HS-27A (cell line): Measurements from ENCODE around the gene PCDHGA8.
"Not testable (repeated sequence)": the region's sequence is repeated elsewhere in the genome, so short reads cannot be mapped to it uniquely, and the experiment has no call there.

ENCODE experiments used
- DNase-seq: peaks from one replicate; pipeline ENCODE4 v3.0.0-alpha.2; 2012; ENCODE audit warnings: low read depth, missing footprints

PCDHGA8 gene

DNA sequence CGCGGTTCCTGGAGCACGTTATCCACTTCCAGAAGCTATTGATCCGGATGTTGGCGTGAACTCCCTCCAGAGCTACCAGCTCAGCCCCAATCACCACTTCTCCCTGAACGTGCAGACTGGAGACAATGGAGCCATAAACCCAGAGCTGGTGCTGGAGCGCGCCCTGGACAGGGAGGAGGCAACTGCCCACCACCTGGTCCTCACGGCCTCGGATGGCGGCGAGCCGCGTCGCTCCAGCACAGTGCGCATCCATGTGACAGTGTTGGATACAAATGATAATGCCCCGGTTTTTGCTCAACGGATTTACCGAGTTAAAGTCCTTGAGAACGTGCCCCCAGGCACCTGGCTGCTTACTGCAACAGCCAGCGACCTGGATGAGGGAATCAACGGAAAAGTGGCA lies 11.0 kb downstream of the PCDHGA8 start:
- no peak for DNase-seq

DNA sequence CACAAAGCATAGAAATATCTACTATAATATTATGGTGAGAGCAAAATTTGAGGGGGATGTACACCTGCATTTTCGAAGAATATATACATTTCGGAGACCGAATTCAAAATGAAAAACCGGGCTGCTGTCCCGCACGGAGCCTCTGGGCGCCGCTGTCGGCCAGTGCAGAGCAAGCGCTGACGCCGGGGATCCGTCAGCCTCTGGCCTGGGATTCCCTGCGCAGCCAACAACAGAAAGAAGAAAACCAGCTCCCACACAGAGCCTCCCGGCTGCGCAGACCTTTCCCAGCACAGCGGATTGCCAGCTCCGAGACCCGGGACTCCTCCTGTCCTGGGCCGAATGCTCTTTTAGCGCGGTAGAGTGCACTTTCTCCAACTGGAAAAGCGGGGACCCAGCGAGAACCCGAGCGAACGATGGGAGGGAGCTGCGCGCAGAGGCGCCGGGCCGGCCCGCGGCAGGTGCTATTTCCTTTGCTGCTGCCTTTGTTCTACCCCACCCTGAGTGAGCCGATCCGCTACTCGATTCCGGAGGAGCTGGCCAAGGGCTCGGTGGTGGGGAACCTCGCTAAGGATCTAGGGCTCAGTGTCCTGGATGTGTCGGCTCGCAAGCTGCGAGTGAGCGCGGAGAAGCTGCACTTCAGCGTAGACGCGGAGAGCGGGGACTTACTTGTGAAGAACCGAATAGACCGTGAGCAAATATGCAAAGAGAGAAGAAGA lies 15.5 kb downstream of the PCDHGA8 start, which contains the start of gene PCDHGB6:
TSS of gene PCDHGB6 (plus strand) at position 232 of the 716 bp plus-strand sequence. CDS start at position 414, 182 bp downstream.
- DNase-seq, result not testable (repeated sequence)

DNA sequence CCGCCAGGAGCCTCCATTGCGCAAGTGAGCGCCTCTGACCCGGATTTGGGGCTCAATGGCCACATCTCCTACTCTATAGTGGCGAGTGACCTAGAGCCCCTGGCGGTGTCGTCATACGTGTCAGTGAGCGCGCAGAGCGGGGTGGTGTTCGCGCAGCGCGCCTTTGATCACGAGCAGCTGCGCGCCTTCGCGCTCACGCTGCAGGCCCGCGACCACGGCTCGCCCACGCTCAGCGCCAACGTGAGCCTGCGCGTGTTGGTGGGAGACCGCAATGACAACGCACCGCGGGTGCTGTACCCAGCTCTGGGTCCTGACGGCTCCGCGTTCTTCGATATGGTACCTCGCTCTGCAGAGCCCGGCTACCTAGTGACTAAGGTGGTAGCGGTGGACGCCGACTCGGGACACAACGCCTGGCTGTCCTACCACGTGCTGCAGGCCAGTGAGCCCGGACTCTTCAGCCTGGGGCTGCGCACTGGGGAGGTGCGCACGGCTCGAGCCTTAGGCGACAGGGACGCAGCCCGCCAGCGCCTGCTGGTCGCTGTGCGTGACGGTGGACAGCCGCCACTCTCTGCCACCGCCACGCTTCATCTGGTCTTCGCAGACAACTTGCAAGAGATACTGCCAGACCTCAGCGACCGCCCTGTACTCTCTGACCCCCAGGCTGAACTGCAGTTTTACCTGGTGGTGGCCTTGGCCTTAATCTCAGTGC lies 17.3 kb downstream of the PCDHGA8 start:
- DNase-seq, result no peak

DNA sequence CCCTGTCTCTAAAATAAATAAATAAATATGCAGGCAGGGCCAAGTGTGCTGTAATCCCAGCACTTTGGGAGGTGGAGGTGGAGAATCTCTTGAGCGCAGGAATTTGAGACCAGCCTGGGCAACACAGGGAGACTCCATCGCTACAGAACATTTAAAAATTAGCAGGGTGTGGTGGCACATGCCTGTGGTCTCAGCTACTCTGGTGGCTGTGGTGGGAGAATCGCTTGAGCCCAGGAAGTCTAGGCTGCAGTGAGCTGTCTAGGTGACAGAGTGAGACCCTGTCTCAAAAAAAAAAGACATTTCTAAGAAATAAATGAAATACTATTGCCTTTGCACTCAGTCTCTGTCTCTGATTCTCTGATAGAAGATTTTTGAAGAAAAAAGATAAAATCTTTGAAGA lies 19.1 kb downstream of the PCDHGA8 start:
- no peak for DNase-seq

DNA sequence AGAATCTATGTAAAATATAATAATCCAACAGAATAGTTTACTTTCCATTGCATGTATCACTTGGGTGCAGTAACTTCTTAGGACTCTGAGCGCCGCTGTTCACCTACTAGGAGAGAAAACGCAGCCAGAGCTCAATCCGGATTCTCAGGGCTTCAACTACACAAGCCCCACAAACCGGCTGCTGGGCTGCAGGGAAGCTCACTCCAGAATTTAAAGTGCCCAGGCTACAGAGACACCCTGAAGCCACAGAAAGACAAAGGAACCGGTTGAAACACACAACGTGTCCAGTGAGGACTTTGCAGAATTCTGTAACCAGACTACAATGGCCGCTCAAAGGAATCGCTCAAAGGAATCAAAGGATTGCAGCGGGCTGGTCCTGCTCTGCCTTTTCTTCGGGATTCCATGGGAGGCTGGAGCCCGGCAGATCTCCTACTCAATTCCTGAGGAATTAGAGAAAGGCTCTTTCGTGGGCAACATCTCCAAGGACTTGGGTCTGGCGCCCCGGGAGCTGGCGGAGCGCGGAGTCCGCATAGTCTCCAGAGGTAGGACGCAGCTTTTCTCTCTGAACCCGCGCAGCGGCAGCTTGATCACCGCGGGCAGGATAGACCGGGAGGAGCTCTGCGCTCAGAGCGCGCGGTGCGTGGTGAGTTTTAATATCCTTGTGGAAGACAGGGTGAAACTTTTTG lies 20.6 kb downstream of the PCDHGA8 start, which contains the start of gene PCDHGA10:
TSS of gene PCDHGA10 (plus strand) at position 134 of the 686 bp plus-strand sequence. CDS start at position 323, 189 bp downstream.
- no peak for DNase-seq

DNA sequence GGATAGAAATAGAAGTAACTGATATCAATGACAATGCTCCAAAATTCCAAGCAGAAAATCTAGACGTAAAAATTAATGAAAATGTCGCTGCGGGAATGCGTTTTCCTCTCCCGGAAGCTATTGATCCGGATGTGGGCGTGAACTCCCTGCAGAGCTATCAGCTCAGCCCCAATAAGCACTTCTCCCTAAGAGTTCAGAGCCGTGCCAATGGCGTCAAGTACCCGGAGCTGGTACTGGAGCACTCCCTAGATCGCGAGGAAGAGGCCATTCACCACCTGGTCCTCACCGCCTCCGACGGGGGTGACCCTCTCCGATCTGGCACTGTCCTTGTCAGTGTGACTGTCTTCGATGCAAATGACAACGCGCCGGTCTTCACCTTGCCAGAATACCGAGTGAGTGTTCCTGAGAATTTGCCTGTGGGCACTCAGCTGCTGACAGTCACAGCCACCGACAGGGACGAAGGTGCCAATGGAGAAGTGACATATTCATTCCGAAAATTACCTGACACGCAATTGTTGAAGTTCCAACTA lies 21.2 kb downstream of the PCDHGA8 start:
- no peak for DNase-seq

DNA sequence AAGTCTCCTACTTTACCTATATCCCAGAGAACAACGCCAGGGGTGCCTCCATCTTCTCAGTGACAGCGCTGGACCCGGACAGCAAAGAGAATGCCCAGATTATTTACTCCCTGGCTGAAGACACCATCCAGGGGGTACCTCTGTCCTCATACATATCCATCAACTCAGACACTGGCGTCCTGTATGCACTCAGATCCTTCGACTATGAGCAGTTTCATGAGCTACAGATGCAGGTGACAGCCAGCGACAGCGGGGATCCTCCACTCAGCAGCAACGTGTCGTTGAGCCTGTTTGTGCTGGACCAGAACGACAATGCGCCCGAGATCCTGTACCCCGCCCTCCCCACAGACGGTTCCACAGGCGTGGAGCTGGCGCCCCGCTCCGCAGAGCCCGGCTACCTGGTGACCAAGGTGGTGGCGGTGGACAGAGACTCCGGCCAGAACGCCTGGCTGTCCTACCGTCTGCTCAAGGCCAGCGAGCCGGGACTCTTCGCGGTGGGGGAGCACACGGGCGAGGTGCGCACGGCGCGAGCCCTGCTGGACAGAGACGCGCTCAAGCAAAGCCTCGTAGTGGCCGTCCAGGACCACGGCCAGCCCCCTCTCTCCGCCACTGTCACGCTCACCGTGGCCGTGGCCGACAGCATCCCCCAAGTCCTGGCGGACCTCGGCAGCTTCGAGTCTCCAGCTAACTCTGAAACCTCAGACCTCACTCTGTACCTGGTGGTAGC lies 22.3 kb downstream of the PCDHGA8 start:
- not testable (repeated sequence) for DNase-seq

DNA sequence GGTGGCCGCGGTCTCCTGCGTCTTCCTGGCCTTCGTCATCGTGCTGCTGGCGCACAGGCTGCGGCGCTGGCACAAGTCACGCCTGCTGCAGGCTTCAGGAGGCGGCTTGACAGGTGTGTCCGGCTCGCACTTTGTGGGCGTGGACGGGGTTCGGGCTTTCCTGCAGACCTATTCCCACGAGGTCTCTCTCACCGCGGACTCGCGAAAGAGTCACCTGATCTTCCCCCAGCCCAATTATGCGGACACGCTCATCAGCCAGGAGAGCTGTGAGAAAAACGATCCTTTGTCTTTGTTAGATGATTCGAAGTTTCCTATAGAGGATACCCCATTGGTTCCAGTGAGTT lies 22.8 kb downstream of the PCDHGA8 start:
- not testable (repeated sequence) for DNase-seq

DNA sequence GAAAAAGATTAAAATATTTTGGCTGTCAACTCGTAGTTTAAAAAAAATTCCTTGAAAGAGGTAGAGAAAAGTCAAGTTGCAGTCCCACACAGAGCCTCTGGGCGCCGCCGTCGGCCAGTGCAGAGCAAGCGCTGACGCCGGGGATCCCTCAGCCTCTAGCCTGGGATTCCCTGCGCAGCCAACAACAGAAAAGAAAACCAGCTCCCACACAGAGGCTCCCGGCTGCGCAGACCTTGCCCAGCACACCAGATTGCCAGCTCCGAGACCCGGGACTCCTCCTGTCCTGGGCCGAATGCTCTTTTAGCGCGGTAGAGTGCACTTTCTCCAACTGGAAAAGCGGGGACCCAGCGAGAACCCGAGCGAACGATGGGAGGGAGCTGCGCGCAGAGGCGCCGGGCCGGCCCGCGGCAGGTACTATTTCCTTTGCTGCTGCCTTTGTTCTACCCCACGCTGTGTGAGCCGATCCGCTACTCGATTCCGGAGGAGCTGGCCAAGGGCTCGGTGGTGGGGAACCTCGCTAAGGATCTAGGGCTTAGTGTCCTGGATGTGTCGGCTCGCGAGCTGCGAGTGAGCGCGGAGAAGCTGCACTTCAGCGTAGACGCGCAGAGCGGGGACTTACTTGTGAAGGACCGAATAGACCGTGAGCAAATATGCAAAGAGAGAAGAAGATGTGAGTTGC lies 25.2 kb downstream of the PCDHGA8 start, which contains the start of gene PCDHGB7:
TSS of gene PCDHGB7 (plus strand) at position 184 of the 679 bp plus-strand sequence. CDS start at position 367, 183 bp downstream.
- not testable (repeated sequence) for DNase-seq

DNA sequence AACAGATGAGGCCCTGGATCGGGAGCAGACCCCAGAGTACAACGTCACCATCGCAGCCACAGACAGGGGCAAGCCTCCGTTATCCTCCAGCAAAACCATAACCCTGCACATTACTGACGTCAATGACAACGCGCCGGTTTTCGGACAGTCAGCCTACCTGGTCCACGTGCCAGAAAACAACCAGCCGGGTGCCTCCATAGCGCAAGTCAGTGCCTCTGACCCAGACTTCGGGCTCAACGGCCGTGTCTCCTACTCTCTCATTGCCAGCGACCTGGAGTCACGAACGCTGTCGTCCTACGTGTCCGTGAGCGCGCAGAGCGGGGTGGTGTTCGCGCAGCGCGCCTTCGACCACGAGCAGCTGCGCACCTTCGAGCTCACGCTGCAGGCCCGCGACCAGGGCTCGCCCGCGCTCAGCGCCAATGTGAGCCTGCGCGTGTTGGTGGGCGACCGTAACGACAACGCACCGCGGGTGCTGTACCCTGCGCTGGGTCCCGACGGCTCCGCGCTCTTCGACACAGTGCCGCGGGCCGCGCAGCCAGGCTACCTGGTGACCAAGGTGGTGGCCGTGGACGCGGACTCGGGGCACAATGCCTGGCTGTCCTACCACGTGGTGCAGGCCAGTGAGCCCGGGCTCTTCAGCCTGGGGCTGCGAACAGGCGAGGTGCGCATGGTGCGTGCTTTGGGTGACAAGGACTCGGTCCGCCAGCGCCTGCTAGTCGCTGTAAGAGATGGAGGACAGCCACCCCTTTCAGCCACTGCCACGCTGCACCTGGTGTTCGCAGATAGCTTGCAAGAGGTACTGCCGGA lies 26.8 kb downstream of the PCDHGA8 start:
- DNase-seq, result no peak

DNA sequence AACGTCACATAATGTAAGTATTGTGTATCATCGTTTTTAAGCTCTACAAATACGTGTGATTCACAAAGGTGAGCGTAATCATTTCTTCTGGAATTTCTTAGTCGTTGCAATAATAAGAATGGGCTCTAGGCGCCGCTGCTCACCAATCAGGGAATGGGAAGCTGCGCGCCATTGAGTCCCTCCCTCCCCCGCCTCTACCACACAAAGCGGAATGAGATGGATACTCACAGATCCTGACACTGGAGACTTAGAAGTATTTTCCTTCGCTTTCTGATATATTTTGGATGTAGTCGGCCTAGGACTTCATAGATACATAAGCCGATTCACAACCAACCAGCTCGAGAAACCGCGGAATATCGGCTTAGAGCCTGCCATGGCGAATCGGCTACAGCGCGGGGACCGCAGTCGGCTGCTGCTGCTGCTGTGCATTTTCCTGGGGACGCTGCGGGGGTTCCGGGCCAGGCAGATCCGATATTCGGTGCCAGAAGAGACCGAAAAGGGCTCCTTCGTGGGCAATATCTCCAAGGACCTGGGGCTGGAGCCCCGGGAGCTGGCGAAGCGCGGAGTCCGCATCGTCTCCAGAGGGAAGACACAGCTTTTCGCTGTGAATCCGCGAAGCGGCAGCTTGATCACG lies 28.5 kb downstream of the PCDHGA8 start, which contains the start of gene PCDHGA11:
TSS of gene PCDHGA11 (plus strand) at position 197 of the 634 bp plus-strand sequence. CDS start at position 374, 177 bp downstream.
- no peak for DNase-seq

DNA sequence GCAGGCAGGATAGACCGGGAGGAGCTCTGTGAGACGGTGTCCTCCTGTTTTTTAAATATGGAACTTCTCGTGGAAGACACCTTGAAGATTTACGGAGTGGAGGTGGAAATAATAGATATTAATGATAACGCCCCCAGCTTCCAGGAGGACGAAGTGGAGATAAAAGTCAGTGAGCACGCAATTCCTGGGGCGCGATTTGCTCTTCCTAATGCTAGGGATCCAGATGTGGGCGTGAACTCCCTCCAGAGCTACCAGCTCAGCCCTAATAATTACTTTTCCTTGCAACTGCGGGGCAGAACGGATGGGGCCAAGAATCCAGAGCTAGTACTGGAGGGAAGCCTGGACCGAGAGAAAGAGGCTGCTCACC lies 29.0 kb downstream of the PCDHGA8 start:
- DNase-seq, result no peak

DNA sequence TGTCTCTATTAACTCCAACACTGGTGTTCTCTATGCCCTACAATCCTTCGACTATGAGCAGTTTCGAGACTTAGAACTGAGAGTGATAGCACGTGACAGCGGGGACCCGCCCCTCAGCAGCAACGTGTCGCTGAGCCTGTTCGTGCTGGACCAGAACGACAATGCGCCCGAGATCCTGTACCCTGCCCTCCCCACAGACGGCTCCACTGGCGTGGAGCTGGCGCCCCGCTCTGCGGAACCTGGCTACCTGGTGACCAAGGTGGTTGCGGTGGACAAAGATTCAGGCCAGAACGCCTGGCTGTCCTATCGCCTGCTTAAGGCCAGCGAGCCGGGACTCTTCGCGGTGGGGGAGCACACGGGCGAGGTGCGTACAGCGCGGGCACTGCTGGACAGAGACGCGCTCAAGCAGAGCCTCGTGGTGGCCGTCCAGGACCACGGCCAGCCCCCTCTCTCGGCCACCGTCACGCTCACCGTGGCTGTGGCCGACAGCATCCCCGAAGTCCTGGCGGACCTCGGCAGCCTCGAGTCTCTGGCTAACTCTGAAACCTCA lies 30.4 kb downstream of the PCDHGA8 start:
- no peak for DNase-seq

DNA sequence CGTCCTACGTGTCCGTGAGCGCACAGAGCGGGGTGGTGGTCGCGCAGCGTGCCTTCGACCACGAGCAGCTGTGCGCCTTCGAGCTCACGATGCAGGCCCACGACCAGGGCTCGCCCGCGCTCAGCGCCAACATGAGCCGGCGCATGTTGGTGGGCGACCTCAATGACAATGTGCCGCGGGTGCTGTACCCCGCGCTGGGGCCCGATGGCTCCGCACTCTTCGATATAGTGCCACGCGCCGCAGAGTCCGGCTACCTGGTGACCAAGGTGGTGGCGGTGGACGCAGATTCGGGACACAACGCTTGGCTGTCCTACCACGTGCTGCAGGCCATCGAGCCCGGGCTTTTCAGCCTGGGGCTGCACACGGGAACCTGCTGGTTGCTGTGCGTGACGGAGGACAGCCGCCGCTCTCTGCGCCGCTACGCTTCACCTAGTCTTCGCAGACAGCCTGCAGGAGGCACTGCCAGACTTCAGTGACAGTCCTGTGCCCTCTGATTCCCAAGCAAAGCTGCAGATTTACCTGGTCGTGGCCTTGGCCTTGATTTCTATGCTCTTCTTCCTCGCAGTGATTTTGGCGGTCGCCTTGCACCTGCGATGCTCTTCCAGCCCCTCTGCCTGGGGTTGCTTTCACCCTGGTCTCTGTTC lies 35.5 kb downstream of the PCDHGA8 start:
- no peak for DNase-seq

DNA sequence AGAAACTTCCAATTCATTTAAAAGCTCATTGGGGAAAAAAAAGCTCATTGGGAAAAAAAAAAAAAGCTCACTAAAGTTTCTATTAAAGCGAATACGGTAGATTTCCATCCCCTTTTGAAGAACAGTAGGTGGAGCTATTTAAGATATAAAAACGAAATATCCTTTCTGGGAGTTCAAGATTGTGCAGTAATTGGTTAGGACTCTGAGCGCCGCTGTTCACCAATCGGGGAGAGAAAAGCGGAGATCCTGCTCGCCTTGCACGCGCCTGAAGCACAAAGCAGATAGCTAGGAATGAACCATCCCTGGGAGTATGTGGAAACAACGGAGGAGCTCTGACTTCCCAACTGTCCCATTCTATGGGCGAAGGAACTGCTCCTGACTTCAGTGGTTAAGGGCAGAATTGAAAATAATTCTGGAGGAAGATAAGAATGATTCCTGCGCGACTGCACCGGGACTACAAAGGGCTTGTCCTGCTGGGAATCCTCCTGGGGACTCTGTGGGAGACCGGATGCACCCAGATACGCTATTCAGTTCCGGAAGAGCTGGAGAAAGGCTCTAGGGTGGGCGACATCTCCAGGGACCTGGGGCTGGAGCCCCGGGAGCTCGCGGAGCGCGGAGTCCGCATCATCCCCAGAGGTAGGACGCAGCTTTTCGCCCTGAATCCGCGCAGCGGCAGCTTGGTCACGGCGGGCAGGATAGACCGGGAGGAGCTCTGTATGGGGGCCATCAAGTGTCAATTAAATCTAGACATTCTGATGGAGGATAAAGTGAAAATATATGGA lies 38.1 kb downstream of the PCDHGA8 start, which contains the start of gene PCDHGA12:
TSS of gene PCDHGA12 (plus strand) at position 176 of the 782 bp plus-strand sequence. CDS start at position 429, 253 bp downstream.
- DNase-seq, result no peak

DNA sequence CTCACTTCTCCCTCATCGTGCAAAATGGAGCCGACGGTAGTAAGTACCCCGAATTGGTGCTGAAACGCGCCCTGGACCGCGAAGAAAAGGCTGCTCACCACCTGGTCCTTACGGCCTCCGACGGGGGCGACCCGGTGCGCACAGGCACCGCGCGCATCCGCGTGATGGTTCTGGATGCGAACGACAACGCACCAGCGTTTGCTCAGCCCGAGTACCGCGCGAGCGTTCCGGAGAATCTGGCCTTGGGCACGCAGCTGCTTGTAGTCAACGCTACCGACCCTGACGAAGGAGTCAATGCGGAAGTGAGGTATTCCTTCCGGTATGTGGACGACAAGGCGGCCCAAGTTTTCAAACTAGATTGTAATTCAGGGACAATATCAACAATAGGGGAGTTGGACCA lies 38.9 kb downstream of the PCDHGA8 start:
- DNase-seq, result no peak

DNA sequence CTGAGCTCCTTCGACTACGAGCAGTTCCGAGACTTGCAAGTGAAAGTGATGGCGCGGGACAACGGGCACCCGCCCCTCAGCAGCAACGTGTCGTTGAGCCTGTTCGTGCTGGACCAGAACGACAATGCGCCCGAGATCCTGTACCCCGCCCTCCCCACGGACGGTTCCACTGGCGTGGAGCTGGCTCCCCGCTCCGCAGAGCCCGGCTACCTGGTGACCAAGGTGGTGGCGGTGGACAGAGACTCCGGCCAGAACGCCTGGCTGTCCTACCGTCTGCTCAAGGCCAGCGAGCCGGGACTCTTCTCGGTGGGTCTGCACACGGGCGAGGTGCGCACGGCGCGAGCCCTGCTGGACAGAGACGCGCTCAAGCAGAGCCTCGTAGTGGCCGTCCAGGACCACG lies 39.9 kb downstream of the PCDHGA8 start:
- not testable (repeated sequence) for DNase-seq

DNA sequence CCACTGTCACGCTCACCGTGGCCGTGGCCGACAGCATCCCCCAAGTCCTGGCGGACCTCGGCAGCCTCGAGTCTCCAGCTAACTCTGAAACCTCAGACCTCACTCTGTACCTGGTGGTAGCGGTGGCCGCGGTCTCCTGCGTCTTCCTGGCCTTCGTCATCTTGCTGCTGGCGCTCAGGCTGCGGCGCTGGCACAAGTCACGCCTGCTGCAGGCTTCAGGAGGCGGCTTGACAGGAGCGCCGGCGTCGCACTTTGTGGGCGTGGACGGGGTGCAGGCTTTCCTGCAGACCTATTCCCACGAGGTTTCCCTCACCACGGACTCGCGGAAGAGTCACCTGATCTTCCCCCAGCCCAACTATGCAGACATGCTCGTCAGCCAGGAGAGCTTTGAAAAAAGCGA lies 40.3 kb downstream of the PCDHGA8 start:
- DNase-seq, result not testable (repeated sequence)
